Measurements from ENCODE around the gene LEP.

- TF ChIP-seq CTCF (IDR thresholded peaks at IDR 0.05) = no peak
- no peak for TF ChIP-seq POLR2A (IDR thresholded peaks at IDR 0.05)
These were observed 58.1 kb downstream of the LEP start for GRCh38 chr7:128299109-128299607.
